NCI-H1417 (cell line): ENCODE data around the gene PLK5.
A peak's percentile ranks its signal among the peaks of the same experiment; 100 is the strongest.
"Not testable (repeated sequence)": the region's sequence is repeated elsewhere in the genome, so short reads cannot be mapped to it uniquely, and the experiment has no call there.

ENCODE experiments used
- DNase-seq, 3 experiments: peaks; one replicate each; lab custom pipeline; 2025; lab: John Stamatoyannopoulos, UW

The PLK5 gene

DNA sequence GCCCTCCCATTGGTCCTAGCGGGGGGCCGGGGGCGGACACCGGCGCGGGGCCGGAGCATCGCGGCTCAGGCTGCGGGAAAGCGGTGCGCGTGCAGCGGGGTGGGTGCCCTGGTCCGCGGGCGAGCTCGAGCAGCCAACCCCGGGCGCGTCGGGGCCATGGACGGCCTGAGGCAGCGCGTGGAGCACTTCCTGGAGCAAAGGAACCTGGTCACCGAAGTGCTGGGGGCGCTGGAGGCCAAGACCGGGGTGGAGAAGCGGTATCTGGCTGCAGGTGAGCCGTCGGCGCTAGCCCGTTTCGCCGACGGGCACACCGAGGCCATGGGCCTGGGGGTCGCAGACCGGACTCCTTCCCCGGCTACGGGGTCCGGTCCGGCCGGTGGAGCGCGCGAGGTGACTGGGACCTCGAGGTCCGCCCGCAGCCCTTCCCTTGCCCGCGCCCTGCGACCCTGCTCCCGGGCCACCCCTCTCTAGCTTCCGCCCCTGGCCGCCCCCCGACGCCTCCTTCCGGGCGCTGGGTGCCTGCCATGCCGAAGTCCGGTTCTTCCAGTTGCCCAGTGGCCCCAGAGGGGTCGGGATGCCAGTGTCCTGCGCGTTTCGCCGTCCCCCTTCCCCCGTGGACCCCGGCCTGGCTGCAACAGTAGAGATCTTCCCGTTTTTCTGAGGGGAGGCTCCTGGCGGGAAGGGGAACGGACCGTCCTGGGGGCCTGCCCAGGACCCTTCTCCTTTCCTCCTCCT lies 32.6 kb upstream of the PLK5 start, which contains the start of gene REEP6:
REEP6 (plus strand) TSS at position 68 of the 735 bp plus-strand sequence; CDS start at position 157, 89 bp downstream.
- DNase-seq, result no peak

DNA sequence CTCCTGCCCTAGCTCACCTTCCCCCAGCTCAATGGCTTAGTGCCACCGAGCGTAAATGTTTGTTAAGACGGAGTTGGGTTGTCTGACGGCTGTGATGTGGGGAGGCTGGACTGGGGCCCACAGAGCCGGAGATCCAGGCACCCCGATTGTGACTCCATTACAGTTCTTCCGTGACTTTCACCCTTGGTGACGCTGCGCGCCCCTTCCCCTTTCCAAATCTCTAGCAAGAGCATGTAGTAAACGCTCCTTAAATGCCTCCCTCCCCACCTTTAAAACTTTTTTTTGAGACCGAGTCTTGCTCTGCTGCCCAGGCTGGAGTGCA lies 32.1 kb upstream of the PLK5 start:
- no peak for DNase-seq

- DNase-seq, result no peak
Measured at GRCh38 chr19:1492474-1493006, 31.3 kb upstream of the PLK5 start.

- no peak for DNase-seq
Measured at GRCh38 chr19:1494115-1494815, 29.6 kb upstream of the PLK5 start.

GRCh38 chr19:1495051-1495798 lies 28.7 kb upstream of the PLK5 start:
- DNase-seq, result no peak

DNA sequence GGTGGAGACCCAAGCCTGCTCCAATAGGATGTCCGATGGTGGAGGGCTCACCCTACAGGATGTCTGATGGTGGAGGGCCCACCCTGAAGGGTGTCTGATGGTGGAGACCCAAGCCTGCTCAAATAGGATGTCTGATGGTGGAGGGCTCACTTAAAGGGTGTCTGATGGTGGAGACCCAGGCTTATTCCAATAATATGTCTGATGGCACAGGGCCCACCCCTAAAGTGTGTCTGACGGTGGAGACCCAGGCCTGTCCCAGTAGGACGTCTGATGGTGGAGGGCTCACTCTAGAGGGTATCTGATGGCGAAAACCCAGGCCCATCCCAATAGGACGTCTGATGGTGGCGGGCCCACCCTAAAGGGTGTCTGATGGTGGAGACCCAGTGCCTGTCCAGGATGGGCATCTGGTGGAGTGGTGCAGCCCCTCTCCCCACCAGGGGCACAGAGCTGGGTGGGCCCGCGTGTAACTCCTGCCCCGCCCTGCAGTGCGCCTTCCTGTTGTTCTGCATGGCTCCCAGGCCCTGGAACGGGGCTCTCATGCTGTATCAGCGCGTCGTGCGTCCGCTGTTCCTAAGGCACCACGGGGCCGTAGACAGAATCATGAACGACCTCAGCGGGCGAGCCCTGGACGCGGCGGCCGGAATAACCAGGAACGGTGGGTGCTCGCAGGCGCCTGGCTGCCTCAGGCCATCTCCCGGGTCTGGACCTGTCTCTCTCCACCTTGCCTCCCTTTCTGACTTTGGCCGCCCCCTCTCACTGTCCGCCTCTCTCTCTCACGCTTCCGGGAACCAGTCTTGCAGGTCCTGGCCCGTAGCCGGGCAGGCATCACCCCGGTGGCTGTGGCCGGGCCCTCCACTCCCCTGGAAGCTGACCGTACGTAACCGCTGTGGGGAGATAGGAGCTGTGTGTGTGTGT lies 27.8 kb upstream of the PLK5 start:
- DNase-seq, result peak in 2 of 3 experiments; percentile 21 to 33

DNA sequence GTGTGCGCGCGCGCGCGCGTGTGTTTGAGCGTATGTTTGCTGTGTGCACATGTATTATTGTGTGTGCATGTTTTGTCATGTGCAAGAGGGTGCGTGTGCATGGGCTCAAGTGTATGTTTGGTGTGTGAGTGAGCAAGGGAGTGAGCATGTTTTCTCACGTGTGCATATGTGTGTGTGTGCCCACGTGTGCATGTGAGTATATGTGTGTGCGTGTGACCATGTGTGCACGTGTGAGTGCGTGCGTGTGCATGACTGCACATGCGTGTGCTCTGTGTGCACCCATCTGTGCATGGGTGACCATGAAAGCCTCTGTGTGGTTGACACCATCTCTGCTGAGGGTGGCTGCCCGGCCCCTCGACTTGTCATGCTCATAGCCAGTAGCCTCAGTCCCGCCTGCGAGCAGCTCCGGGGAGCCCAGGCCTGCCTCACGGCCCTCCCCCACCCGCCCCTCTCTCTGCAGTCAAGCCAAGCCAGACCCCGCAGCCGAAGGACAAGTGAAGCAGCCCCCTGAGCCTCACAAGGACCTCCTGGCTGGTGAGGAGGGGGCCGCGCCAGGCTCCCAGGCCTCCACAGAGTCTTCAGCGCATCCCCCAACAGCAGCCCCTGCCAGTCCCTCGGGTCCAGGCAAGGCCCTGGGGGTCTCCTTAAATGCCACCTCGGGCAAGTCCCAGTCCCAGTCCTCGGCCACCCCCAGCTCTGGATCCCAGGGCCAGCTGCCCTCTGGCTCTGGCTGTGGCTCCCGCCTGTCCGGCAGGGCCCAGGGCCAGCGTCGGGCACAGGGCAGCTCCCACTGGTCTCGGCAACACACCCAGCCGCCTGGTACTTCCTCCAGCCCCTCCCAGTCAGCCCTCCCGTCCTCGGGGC lies 26.9 kb upstream of the PLK5 start:
- no peak for DNase-seq

- DNase-seq, result no peak
Measured at GRCh38 chr19:1497578-1498235, 26.2 kb upstream of the PLK5 start.

DNA sequence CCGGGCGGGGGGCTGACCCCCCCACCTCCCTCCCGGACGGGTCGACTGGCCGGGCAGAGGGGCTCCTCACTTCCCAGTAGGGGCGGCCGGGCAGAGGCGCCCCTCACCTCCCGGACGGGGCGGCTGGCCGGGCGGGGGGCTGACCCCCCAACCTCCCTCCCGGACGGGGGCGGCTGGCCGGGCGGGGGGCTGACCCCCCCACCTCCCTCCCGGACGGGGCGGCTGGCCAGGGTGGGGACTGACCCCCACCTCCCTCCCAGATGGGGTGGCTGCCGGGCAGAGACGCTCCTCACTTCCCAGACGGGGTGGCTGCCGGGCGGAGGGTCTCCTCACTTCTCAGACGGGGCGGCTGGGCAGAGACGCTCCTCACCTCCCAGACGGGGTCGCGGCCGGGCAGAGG lies 24.6 kb upstream of the PLK5 start:
- DNase-seq, result not testable (repeated sequence)

DNA sequence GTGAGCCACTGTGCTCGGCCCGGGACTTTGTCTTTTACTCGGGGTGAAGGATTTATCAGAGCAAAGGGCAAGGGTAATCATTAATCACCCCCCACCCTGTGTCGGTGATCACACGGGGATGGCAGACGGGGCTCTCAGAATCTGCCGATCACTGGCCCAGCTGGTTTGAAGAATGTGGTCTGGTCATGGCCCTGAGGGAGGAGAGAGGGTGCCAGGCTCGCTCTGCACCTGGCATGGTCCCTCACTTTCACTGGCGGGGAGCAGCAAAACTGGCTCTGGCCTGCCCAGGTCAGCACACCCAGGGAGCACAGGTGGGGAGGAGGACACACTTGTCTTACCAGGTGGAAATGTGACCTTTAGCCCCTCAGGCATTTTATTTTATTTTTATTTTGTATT lies 22.7 kb upstream of the PLK5 start:
- no peak for DNase-seq

GRCh38 chr19:1502433-1503088 lies 21.3 kb upstream of the PLK5 start:
- DNase-seq, result no peak

- peak in 2 of 3 experiments; percentile 33 to 59 for DNase-seq
Measured at GRCh38 chr19:1503089-1503924, 20.6 kb upstream of the PLK5 start.

DNA sequence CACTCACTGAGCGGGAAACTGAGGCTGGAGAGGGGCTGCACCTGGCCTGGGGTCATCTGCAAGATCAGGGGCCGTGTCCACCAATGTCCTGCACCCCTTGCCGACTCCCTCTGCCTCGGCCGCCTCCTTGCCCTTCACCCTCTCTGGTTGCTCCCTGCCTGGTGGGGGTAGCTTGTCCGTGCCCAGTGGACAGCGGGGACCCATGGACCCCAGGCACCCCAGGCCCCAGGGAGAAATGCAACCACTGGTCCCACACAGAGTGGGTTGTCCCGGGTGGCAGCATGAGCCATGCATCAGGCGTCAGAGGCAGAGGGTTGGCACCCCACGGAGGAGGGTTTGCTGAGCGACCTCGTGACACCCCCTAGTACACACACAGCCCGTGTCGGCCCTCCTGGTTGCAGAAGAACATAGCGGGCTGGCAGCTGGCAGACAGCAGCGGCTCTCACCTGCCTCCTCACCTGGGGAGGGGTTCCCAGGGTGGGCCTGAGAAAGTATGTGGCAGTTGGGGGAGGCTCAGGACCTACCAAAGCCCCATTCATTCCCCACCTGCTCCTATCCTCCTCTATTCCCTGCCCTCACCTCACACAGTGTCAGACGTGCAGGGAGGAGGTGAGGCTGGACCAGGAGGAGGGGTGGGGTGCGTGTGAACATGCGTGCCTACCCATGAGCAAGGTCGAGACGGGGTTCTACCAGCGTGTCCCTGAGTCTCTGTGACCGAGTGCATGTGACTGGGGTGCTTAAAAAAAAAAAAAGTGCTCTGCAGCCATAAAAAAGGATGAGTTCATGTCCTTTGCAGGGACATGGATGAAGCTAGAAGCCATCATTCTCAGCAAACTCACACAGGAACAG lies 19.7 kb upstream of the PLK5 start:
- no peak for DNase-seq

DNA sequence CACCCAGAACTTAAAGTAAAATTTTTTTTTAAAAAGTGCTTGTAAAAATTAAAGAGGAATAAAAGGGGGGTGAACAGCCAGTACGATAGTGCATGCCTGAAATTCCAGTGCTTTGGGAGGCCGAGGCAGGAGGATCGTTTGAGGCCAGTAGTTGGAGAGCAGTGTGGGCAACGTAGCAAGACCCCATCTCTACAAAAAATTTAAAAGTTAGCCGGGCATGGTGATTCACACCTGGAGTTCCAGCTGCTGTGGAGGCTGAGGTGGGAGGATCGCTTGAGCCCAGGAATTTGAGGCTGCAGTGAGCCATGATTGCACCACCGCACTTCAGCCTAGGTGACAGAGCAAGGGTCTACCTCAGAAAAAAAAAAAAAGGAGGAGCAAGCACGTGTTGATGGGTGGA lies 18.9 kb upstream of the PLK5 start:
- DNase-seq, result no peak

- no peak for DNase-seq
Measured at GRCh38 chr19:1505991-1506881, 17.6 kb upstream of the PLK5 start.

DNA sequence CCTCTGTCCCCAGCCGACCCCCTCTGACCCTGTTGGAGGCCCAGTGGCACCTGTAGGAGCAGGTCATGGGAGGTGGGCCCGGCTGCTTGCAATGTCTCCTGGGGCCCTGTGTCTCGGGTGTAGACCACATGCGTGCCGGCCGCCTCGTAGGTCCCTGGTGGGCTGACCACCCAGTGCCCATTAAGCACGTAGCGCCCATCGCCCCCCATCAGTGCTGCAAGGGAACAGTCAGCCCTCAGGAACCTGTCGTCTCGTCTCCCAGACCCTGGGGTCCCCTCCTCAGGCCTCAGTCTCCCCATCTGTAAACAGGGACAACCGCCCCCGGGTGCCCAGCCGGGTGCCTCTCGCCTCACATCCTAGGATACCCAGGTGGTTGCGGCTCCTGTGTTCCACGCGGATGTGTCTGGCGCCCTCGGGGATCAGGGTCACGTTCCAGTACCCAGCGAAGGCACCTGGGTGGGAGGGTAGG lies 16.7 kb upstream of the PLK5 start:
- no peak for DNase-seq
